NCI-H2107 treated with DMSO at 0.1 percent for 48 hours (cell line): Measurements from ENCODE around the gene NMU.
"Not testable (repeated sequence)": the region's sequence is repeated elsewhere in the genome, so short reads cannot be mapped to it uniquely, and the experiment has no call there.

ENCODE experiments used
- DNase-seq: peaks from one replicate; lab custom pipeline; 2025; ENCODE audit not compliant: unreplicated experiment; lab: John Stamatoyannopoulos, UW

The NMU gene

GRCh38 chr4:55568905-55569504 lies 67.1 kb downstream of the NMU start:
- DNase-seq, result no peak

DNA sequence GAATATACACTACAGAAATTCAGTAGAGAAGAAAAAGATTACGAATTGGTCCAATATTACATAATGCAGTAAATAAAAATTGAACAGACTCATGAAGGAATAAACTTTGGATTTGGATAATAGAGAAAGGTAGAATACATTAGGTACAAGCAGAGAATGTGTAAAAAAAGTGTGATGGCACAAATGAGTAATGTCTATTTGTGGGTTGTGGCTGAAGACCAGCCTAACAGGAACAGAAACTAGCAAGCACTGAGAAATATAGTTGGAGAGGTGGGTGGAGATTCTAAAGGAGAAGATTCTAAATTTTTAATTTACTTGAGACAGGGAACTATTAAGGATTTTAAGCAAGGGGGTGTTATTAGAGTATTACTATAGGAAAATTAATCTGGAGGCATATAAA lies 74.2 kb downstream of the NMU start:
- no peak for DNase-seq

GRCh38 chr4:55560096-55560495 lies 76.0 kb downstream of the NMU start:
- DNase-seq, result no peak

DNA sequence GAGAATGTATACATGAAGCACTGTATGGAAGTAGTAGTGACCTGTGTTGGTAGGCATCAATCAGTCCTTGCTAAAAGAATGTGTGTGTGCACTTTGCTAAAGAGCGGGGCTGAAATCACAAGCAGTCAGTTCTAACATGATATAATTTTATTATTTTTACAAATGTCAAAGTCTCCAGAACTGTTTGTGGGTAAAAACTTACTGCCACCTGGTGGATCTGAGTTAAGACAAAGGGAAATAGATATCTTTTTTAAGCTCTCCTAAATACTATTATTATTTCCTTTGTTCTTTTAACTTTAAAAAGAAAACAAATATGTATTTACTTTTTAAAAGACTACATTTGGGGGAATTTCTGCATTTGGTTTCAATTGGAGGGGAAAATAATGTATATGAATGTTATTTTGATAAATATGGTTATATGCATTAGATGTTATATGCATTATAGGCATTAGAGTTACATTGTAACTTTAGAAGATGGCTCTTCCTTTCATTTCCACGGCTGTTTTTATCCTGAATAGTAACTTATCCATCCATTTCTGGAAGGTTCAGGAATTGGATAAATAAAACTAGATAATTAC lies 81.6 kb downstream of the NMU start:
- no peak for DNase-seq

DNA sequence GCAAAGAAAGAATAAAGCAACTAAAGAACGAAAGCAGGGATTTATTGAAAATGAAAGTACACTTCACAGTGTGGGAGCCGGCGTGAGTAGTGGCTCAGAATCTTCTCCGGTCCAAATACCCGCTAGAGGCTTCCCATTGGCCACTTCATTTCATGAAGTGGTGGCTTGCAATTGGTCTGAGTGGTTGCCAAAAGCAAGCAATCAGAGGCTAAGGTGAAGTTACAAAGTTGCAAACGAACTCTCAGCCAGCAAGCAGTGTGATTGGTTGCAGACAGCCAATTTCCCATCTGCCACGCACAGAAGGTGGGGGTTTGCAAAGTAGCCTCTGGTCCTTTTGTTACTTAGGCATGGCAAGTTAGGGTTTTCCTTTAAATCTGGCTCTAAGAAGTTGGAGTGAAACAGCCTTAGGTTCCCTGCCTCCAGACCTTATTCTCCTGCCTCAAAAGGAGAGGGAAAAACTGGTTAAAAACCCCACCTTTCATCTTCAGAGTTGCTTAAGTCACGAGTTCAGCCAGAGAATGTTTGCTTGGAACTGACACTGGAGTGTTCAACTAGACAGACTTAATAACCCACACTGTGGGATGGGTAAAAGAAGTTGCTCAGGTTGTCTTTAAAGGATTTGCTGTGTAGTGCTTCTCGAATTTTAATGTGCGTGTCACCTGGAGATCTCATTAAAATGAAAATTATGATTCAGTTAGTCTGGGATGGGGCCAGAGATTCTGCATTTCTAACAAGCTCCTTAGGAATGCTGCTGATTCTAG lies 82.5 kb downstream of the NMU start:
- no peak for DNase-seq

DNA sequence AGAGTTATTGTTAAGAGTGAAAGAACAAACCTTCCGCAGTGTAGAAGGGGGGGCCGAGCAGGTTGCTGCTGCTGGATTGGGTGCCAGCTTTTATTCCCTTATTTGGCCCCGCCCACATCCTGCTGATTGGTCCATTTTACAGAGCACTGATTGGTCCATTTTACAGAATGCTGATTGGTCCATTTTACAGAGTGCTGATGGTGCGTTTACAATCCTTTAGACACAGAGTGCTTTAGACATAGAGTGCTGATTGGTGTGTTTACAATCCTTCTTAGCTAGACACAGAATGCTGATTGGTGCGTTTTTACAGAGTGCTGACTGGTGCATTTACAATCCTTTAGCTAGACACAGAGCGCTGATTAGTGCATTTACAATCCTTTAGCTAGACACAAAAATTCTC lies 84.1 kb downstream of the NMU start:
- not testable (repeated sequence) for DNase-seq

- DNase-seq, result no peak
These were observed 86.2 kb downstream of the NMU start for GRCh38 chr4:55549888-55550287.

DNA sequence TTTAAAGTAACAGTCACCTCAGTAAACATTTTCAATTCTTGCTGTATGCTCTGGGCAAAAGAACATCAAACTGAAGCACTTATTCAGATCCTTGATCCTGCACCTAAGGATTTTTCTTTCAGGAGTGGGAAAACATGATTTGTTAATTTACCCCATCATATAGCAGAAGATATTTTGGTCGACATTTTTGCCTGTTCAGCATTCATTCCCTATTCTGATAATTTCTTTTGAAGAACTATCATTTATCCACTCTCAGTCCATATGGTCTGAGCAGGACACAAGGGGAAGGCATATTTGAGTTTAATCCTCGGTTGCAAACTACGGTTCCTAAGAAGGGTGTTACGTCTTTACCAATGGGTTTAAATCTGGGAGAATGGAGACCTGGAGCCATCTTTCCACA lies 88.2 kb downstream of the NMU start:
- no peak for DNase-seq

GRCh38 chr4:55547466-55547770 lies 88.7 kb downstream of the NMU start:
- DNase-seq, result no peak

- DNase-seq, result peak; percentile 52
These were observed 89.2 kb downstream of the NMU start, which contains the start of gene CLOCK for GRCh38 chr4:55546756-55547465. Gene CLOCK (minus strand): TSS chr4:55546909. CDS start chr4:55482785, 64,124 bp downstream.

DNA sequence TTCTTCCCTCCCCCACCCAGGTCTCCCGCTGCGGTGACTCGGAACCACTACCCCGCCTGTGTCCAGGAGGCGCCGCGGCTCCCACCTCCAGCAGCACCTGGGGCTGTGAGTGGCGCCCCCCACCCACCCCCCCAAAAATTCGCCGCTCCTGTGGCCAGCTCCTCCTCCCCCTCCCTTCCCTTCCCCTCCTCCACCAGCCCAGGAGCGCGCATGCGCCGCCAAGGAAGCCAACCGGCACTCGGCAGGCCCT lies 89.7 kb downstream of the NMU start:
- DNase-seq, result peak; percentile 52

GRCh38 chr4:55545641-55546505 lies 90.2 kb downstream of the NMU start:
- peak; percentile 25 for DNase-seq
